GM23338 (cell line): ENCODE measurements around the gene SIM1. TPM values are rescaled to one million over a fixed set of nuclear protein-coding genes. Genes with fewer than 3 reads are reported as not detected.

Experiments
- ATAC-seq: fragments of 200-7000 bp; cut with Tn5 transposase; 3 replicates; pipeline ENCODE4 v1.9.1; 2020
- DNase-seq: peaks from one replicate; pipeline ENCODE4 v3.0.0-alpha.2; 2015; ENCODE audit warnings: low spot score
- H2AFZ ChIP-seq: fragments of 200-600 bp; sonication (generic); 2 replicates; pipeline ENCODE4 v1.8.0; 2016; ENCODE audit warnings: antibody characterized with exemption, mild to moderate bottlenecking, moderate library complexity
- H3F3A ChIP-seq: fragments of 200-600 bp; sonication (generic); replicated peaks from 2 replicates; pipeline ENCODE4 v1.8.0; 2017; ENCODE audit warnings: antibody characterized with exemption, mixed run types, low read depth
- H3K27ac ChIP-seq: fragments of 200-600 bp; sonication (generic); 2 replicates; pipeline ENCODE4 v1.6.1; 2016; ENCODE audit warnings: low read depth
- H3K27me3 ChIP-seq: fragments of 200-600 bp; sonication (generic); 2 replicates; pipeline ENCODE4 v1.8.0; 2016; ENCODE audit warnings: mild to moderate bottlenecking, mixed run types, moderate library complexity; ENCODE audit not compliant: insufficient read depth
- H3K36me3 ChIP-seq: fragments of 200-600 bp; sonication (generic); 2 replicates; pipeline ENCODE4 v1.8.0; 2016; ENCODE audit warnings: mild to moderate bottlenecking; ENCODE audit not compliant: insufficient read depth
- H3K4me1 ChIP-seq: fragments of 200-600 bp; sonication (generic); 2 replicates; pipeline ENCODE4 v1.8.0; 2016; ENCODE audit warnings: mild to moderate bottlenecking, moderate library complexity; ENCODE audit not compliant: insufficient read depth
- H3K4me2 ChIP-seq: fragments of 200-600 bp; sonication (generic); 2 replicates; pipeline ENCODE4 v1.7.1; 2017; ENCODE audit warnings: mixed run types
- H3K4me3 ChIP-seq: fragments of 200-600 bp; sonication (generic); 2 replicates; pipeline ENCODE4 v1.6.1; 2016; ENCODE audit warnings: mixed run types
- H3K79me2 ChIP-seq: fragments of 200-600 bp; sonication (generic); replicated peaks from 2 replicates; pipeline ENCODE4 v1.8.0; 2017; ENCODE audit warnings: mild to moderate bottlenecking; ENCODE audit not compliant: insufficient read depth
- H3K9me2 ChIP-seq: fragments of 200-600 bp; sonication (generic); 2 replicates; pipeline ENCODE4 v1.8.0; 2017; ENCODE audit not compliant: insufficient read depth
- H4K20me1 ChIP-seq: fragments of 200-600 bp; sonication (generic); replicated peaks from 2 replicates; pipeline ENCODE4 v1.8.0; 2017; ENCODE audit warnings: mild to moderate bottlenecking; ENCODE audit not compliant: insufficient read depth
- H3K27ac Mint-ChIP-seq: 2 replicates; pipeline ENCODE4 v1.8.0; 2020; ENCODE audit warnings: inconsistent platforms, mild to moderate bottlenecking, moderate library complexity, mixed read lengths
- H3K27me3 Mint-ChIP-seq: 3 replicates; pipeline ENCODE4 v1.8.0; 2022; ENCODE audit warnings: low read depth, mild to moderate bottlenecking, moderate library complexity, mixed read lengths, inconsistent platforms; ENCODE audit not compliant: insufficient read depth, poor library complexity
- H3K36me3 Mint-ChIP-seq: 3 replicates; pipeline ENCODE4 v1.8.0; 2021; ENCODE audit warnings: low read depth, mild to moderate bottlenecking, inconsistent platforms, moderate library complexity, mixed read lengths
- H3K4me1 Mint-ChIP-seq: 3 replicates; pipeline ENCODE4 v1.8.0; 2020; ENCODE audit warnings: mild to moderate bottlenecking, inconsistent platforms, mixed read lengths
- H3K4me3 Mint-ChIP-seq: 3 replicates; pipeline ENCODE4 v1.8.0; 2021; ENCODE audit warnings: moderate library complexity, mild to moderate bottlenecking, inconsistent platforms, mixed read lengths
- H3K9me3 Mint-ChIP-seq: 3 replicates; pipeline ENCODE4 v1.8.0; 2020; ENCODE audit warnings: moderate library complexity, mild to moderate bottlenecking, inconsistent platforms, mixed read lengths
- EZH2 ChIP-seq: fragments of 200-600 bp; sonication (generic); IDR thresholded peaks from one replicate; pipeline ENCODE4 v1.8.0; 2017; ENCODE audit warnings: antibody characterized with exemption, mild to moderate bottlenecking, low read depth; ENCODE audit not compliant: unreplicated experiment
- POLR2AphosphoS5 ChIP-seq: IDR thresholded peaks from 2 replicates; pipeline ENCODE4 v1.6.1; 2016; ENCODE audit warnings: antibody characterized with exemption, low read depth
- polyA plus RNA-seq: library from polyadenylated mRNA; unstranded; fragments of >200 nt; fragmentation: Nextera tagmentation; extraction: Ambion mirVana; gene quantifications from 2 replicates; pipeline ENCODE4 v1.2.1, GENCODE V29; 2016
- total RNA-seq: library from RNA; depleted of rRNA; stranded (reverse); fragments of >200 nt; shearing (Covaris generic); gene quantifications from 2 replicates; pipeline ENCODE4 v1.2.3, GENCODE V29; 2014
- TF ChIP-seq, protein P1 (sequence below): fragments of 250-450 bp; sonication (Bioruptor Pico); IDR thresholded peaks from 2 replicates; pipeline ENCODE4 v1.5.0; 2020; ENCODE audit warnings: mild to moderate bottlenecking, moderate library complexity
- TF ChIP-seq, protein P2 (sequence below), 2 experiments: fragments of 200-600 bp in 1 of 2; sonication (generic) in 1 of 2; conservative IDR thresholded peaks; 2 replicates each; pipeline versions ENCODE4 v1.5.1 to v1.6.1; 2016 to 2017; ENCODE audit warnings: antibody characterized with exemption in 2 of 2, low read depth in 2 of 2, mild to moderate bottlenecking in 2 of 2, moderate library complexity in 1 of 2

Gene SIM1
- total and polyA plus RNA-seq, 2 experiments from 2014 or later = 0.42 to 0.49 TPM

DNA sequence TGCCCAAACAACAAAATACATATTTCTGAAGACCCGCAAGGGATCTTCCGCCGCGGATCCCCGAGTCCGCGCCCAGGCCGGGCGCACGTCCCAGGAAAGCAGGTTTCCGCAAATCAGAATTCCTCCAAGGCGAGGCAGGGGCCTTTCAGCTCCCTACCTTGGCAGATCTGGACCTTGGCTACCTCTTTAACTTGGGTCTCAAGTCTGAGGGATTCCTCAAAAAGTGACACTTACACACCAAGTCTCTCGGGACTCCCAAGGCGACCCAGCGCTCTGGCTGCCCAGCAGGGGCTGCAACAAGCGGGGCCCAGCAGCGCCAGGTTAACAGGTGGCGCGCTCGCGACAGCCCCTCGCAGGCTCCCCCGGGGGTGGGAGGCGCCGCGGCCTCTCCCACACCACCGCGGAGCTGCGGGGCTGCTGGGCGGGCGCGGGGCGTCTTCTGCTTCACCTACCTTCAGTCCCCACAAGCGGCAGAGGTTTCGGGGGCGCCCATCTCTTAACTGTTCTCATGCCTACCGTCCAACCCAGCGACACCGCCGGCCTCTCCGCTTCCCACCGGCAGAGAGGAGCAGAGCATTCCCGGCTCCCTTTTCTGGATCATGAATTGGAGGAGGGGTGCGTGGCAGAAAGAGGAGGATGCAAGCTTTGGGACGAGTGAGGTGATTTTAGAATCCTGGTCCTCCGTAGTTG is 414 bp downstream of the SIM1 start (continued):
- TF ChIP-seq, protein P1, sequence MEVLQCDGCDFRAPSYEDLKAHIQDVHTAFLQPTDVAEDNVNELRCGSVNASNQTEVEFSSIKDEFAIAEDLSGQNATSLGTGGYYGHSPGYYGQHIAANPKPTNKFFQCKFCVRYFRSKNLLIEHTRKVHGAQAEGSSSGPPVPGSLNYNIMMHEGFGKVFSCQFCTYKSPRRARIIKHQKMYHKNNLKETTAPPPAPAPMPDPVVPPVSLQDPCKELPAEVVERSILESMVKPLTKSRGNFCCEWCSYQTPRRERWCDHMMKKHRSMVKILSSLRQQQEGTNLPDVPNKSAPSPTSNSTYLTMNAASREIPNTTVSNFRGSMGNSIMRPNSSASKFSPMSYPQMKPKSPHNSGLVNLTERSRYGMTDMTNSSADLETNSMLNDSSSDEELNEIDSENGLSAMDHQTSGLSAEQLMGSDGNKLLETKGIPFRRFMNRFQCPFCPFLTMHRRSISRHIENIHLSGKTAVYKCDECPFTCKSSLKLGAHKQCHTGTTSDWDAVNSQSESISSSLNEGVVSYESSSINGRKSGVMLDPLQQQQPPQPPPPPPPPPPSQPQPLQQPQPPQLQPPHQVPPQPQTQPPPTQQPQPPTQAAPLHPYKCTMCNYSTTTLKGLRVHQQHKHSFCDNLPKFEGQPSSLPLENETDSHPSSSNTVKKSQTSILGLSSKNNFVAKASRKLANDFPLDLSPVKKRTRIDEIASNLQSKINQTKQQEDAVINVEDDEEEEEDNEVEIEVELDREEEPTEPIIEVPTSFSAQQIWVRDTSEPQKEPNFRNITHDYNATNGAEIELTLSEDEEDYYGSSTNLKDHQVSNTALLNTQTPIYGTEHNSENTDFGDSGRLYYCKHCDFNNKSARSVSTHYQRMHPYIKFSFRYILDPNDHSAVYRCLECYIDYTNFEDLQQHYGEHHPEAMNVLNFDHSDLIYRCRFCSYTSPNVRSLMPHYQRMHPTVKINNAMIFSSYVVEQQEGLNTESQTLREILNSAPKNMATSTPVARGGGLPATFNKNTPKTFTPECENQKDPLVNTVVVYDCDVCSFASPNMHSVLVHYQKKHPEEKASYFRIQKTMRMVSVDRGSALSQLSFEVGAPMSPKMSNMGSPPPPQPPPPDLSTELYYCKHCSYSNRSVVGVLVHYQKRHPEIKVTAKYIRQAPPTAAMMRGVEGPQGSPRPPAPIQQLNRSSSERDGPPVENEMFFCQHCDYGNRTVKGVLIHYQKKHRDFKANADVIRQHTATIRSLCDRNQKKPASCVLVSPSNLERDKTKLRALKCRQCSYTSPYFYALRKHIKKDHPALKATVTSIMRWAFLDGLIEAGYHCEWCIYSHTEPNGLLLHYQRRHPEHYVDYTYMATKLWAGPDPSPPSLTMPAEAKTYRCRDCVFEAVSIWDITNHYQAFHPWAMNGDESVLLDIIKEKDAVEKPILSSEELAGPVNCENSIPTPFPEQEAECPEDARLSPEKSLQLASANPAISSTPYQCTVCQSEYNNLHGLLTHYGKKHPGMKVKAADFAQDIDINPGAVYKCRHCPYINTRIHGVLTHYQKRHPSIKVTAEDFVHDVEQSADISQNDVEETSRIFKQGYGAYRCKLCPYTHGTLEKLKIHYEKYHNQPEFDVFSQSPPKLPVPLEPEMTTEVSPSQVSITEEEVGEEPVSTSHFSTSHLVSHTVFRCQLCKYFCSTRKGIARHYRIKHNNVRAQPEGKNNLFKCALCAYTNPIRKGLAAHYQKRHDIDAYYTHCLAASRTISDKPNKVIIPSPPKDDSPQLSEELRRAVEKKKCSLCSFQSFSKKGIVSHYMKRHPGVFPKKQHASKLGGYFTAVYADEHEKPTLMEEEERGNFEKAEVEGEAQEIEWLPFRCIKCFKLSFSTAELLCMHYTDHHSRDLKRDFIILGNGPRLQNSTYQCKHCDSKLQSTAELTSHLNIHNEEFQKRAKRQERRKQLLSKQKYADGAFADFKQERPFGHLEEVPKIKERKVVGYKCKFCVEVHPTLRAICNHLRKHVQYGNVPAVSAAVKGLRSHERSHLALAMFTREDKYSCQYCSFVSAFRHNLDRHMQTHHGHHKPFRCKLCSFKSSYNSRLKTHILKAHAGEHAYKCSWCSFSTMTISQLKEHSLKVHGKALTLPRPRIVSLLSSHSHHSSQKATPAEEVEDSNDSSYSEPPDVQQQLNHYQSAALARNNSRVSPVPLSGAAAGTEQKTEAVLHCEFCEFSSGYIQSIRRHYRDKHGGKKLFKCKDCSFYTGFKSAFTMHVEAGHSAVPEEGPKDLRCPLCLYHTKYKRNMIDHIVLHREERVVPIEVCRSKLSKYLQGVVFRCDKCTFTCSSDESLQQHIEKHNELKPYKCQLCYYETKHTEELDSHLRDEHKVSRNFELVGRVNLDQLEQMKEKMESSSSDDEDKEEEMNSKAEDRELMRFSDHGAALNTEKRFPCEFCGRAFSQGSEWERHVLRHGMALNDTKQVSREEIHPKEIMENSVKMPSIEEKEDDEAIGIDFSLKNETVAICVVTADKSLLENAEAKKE (CRISPR knock-in tag) = no peak
- TF ChIP-seq EZH2 = peak; percentile 77

DNA sequence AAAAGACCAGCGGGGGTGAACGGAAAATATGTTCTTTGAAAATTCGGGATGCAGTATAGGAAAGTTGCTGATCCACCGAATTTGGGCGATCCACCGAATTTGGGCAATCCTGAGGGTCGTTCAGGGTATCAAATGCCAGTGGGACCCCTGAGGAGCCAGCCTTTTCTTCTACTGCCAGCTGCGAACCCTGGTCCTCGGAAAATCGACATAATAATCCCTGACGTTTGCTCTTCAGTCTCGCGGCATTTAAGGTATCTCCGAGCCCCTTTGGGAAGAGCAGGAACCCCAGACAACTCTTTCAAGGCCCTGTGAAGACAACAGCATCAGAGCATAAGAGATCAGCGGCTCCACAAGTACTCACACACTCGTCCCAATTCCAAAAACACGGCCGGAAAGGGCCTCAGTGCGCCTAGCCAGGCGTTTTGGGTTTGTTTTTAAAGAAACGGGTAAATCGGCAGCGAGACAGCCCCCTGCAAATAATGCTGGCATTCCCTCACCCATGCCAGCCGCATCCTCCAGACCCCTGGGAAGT is 1.0 kb downstream of the SIM1 start:
- H3K4me3 Mint-ChIP-seq = peak overlapping the region; percentile 70
- peaks cover 2% of the 10 kb centered on the region; the same call in 1 of the 3 replicates for H3K36me3 Mint-ChIP-seq
- H3K27ac Mint-ChIP-seq = no peak overlapping the region
- no peaks in the 10 kb centered on the region for H3K9me2 ChIP-seq
- peak; percentile 62 for TF ChIP-seq EZH2
- no peak for TF ChIP-seq POLR2AphosphoS5
- TF ChIP-seq, protein P2, sequence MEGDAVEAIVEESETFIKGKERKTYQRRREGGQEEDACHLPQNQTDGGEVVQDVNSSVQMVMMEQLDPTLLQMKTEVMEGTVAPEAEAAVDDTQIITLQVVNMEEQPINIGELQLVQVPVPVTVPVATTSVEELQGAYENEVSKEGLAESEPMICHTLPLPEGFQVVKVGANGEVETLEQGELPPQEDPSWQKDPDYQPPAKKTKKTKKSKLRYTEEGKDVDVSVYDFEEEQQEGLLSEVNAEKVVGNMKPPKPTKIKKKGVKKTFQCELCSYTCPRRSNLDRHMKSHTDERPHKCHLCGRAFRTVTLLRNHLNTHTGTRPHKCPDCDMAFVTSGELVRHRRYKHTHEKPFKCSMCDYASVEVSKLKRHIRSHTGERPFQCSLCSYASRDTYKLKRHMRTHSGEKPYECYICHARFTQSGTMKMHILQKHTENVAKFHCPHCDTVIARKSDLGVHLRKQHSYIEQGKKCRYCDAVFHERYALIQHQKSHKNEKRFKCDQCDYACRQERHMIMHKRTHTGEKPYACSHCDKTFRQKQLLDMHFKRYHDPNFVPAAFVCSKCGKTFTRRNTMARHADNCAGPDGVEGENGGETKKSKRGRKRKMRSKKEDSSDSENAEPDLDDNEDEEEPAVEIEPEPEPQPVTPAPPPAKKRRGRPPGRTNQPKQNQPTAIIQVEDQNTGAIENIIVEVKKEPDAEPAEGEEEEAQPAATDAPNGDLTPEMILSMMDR (conservative IDR thresholded peaks at IDR 0.05; ENCODE audit: low read depth in 2 of 2) = no peak
- peaks cover 36% of the 10 kb centered on the region for H3F3A ChIP-seq
- peak overlapping the region; percentile 82 for H3K4me2 ChIP-seq
- peak overlapping the region; percentile 63 for H3K4me3 ChIP-seq
- H3K9me3 Mint-ChIP-seq = no peaks in the 10 kb centered on the region; the same call in 2 of the 3 replicates
- no peaks in the 10 kb centered on the region for H3K79me2 ChIP-seq
- H3K27me3 ChIP-seq = peaks cover 100% of the 10 kb centered on the region
- peak; percentile 65 for DNase-seq
- H4K20me1 ChIP-seq = peaks cover 57% of the 10 kb centered on the region
- H3K4me1 Mint-ChIP-seq = peaks cover 67% of the 10 kb centered on the region
- peaks cover 83% of the 10 kb centered on the region for H3K27me3 Mint-ChIP-seq
- H3K36me3 ChIP-seq = no peaks in the 10 kb centered on the region
- H3K27ac ChIP-seq = no peak overlapping the region
- no peak for ATAC-seq
- H3K4me1 ChIP-seq = peaks cover 68% of the 10 kb centered on the region
- no peak overlapping the region for H2AFZ ChIP-seq
